Ascending aorta (tissue), 2 donors: ENCODE measurements around the gene MRC2. TPM values are rescaled to one million over a fixed set of nuclear protein-coding genes. Genes with fewer than 3 reads are reported as not detected.

Source experiments
- DNase-seq, 2 donors: peaks; one replicate each; pipeline ENCODE4 v3.0.0-alpha.2; 2019; ENCODE audit warnings: low spot score in 2 of 2
- H3K27ac ChIP-seq, 2 donors: fragments of 200-600 bp; sonication (generic); one replicate each; pipeline ENCODE4 v1.5.1; 2016 to 2017; ENCODE audit warnings: mild to moderate bottlenecking in 1 of 2
- H3K27me3 ChIP-seq: fragments of 200-600 bp; sonication (generic); one replicate; pipeline ENCODE4 v1.5.1; 2017
- H3K36me3 ChIP-seq, 2 donors: fragments of 200-600 bp; sonication (generic); one replicate each; pipeline ENCODE4 v1.5.1; 2016
- H3K4me1 ChIP-seq, 2 donors: fragments of 200-600 bp; sonication (generic); one replicate each; pipeline ENCODE4 v1.5.1; 2016 to 2017; ENCODE audit warnings: mild to moderate bottlenecking in 1 of 2
- H3K4me3 ChIP-seq, 2 donors: fragments of 200-600 bp; sonication (generic); one replicate each; pipeline ENCODE4 v1.5.1; 2016 to 2017; ENCODE audit warnings: mild to moderate bottlenecking in 1 of 2
- H3K9me3 ChIP-seq, 2 donors: fragments of 200-600 bp; sonication (generic); one replicate each; pipeline ENCODE4 v1.5.1; 2016
- CTCF ChIP-seq, 3 experiments: fragments of 200-600 bp in 2 of 3; fragments of 450-650 bp in 1 of 3; sonication (generic) in 2 of 3; IDR thresholded peaks; one replicate each; pipeline ENCODE4 v1.5.1; 2016 to 2019; ENCODE audit warnings: antibody characterized with exemption in 3 of 3, mild to moderate bottlenecking in 1 of 3, moderate library complexity in 1 of 3
- intact Hi-C: fragments of 100-400 bp; cut with DNase I; formaldehyde crosslinking; loops from one replicate; pipeline ENCODE4 v1.15.1; 2023
- total RNA-seq: library from RNA; depleted of rRNA; stranded (reverse); fragments of >200 nt; gene quantifications from one replicate; pipeline ENCODE4 v1.1.0, GENCODE V29; 2016

Gene MRC2
- total RNA-seq, 1 donor from 2014 or later, result 147 TPM

DNA sequence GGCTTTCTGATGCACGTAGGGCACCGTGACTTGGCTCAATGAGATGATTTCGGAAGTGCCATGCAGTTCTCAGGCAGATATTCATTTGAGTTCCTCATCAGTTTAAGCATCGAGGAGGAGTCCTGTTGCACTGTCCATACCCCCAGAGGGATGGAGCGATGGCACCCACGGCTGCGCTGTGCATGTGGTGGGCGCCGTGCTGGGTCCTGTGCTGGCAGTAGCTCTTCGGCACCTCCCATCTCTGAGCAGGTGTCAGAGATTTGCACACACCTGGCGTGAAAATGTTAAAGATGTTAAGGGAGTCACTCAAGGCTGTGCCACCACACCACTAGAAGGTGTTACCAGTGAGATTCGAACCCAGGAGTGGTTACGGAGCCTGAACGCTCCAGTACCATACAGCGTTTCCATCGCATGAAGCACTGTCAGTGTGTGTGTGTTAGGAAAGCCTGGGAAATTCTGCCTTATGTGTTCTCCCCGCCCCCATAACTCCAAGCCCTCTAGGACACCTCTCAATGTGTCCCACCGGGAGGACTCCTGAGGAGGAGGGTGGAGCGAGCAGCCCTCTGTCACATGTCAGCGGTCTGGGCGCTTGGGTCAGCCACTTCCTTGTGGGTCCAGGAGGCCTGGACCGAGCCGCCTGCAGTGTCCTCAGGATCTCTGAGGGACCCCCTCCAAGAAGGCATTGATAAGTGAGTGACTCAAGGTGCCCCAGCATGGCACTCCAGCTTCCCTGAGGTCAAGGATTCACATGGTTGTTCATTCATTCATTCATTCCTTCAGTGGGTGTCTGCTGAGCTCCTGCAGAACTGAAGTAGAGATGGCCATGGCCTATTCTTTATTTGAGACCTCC is 3.8 kb downstream of the MRC2 start:
- peaks cover 0 to 4% of the 10 kb centered on the region in 2 donors for H3K36me3 ChIP-seq
- intact Hi-C loops, result no loop called here
- H3K27me3 ChIP-seq, result no peaks in the 10 kb centered on the region
- H3K27ac ChIP-seq, result peak overlapping the region; percentile 83 to 98
- peaks cover 5 to 27% of the 10 kb centered on the region in 2 donors for H3K4me1 ChIP-seq
- peak in 1 of 2 donors; percentile 57 for DNase-seq
- H3K4me3 ChIP-seq, result peak overlapping the region in 1 of 2 donors; percentile 78
- H3K9me3 ChIP-seq, result no peaks in the 10 kb centered on the region
- TF ChIP-seq CTCF (IDR thresholded peaks at IDR 0.05), result no peak

DNA sequence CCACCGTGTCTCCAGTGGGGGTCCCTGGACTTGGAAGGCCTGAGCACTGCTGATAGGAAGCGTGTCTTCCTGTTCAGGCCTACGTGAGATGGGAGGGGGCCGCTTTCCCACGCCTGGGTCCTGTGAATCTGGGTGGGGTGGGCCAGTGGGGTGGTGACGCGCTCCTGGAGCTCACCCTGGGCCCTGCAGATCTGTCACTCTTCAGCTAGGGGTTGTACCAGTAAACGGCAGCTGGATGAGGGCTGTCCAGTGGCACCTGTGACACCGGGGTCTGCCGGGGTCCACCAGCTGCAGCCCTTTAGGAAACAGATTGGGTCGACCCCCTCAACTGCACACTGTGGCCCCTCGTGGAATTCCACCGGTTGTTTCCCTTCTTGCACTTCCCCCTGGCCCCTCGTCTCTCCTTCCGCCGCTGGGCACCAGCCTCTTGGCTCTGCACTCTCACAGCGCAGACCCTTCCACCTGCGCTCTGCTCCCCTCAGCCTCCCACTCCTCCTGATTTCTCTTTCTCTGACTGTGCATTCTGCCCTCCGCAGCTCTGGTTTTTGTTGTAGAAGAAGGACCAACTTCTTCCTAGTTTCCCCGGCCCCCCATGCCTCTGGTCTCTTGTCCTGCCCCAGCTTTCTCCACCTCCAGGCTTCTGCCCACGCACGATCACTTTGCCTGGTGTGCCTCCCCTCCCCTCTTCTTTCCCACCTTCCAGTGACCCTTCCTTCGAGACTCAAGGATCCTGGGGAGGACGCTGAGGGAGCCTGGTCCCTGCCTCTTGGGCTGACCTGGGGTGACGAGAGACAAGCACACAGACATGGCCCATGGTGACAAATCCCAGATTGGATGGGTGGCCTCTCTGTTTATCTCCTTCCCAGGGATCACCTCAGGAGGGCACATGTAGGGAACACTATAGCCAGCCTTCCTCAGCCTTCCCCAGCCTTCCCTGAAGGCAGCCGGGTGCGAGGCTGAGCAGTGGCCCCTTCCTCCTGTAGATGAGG is 4.8 kb downstream of the MRC2 start:
- peak overlapping the region in 1 of 2 donors; percentile 9 for H3K27ac ChIP-seq
- no peaks in the 10 kb centered on the region for H3K9me3 ChIP-seq
- no peak overlapping the region for H3K4me3 ChIP-seq
- H3K36me3 ChIP-seq, result peaks cover 0 to 4% of the 10 kb centered on the region in 2 donors
- no peaks in the 10 kb centered on the region for H3K27me3 ChIP-seq
- DNase-seq, result peak in 1 of 2 donors; percentile 57
- intact Hi-C loops, result no loop called here
- H3K4me1 ChIP-seq, result peaks cover 5 to 27% of the 10 kb centered on the region in 2 donors
- TF ChIP-seq CTCF (IDR thresholded peaks at IDR 0.05), result no peak

DNA sequence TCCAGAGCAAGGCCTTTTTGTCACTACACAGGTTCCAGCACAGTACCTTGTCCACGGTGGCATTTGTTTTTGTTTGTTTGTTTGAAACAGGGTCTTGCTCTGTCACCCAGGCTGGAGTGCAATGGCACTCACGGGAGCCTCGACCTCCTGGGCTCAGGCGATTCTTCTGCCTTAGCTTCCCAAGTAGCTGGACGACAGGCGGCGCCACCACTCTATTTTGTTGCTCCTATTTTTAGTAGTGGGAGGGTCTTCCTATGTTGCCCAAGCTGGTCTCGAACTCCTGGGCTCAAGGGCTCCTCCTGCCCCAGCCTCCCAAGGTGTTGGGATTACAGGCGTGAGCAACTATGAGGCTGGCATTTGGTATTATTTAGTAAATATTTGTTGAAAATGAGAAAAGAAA is 10.3 kb downstream of the MRC2 start:
- no peaks in the 10 kb centered on the region for H3K27me3 ChIP-seq
- TF ChIP-seq CTCF (IDR thresholded peaks at IDR 0.05), result no peak
- H3K4me1 ChIP-seq, result peaks cover 2 to 12% of the 10 kb centered on the region in 2 donors
- intact Hi-C loops, result no loop called here
- no peak for DNase-seq
- no peaks in the 10 kb centered on the region for H3K9me3 ChIP-seq
- H3K36me3 ChIP-seq, result peaks cover 0 to 4% of the 10 kb centered on the region in 2 donors
- H3K27ac ChIP-seq, result no peak overlapping the region
- no peak overlapping the region for H3K4me3 ChIP-seq

- Histone ChIP-seq H3K9me3 (no peaks in the 10 kb centered on the region), H3K27ac (no peak overlapping the region), H3K4me3 (no peak overlapping the region), H3K36me3 (no peaks in the 10 kb centered on the region), H3K4me1 (peaks cover 0 to 4% of the 10 kb centered on the region in 2 donors), H3K27me3 (no peaks in the 10 kb centered on the region)
- intact Hi-C loops, result no loop called here
- no peak for TF ChIP-seq CTCF (IDR thresholded peaks at IDR 0.05)
- DNase-seq, result no peak
Observed at GRCh38 chr17:62641153-62641552, 13.7 kb downstream of the MRC2 start.

DNA sequence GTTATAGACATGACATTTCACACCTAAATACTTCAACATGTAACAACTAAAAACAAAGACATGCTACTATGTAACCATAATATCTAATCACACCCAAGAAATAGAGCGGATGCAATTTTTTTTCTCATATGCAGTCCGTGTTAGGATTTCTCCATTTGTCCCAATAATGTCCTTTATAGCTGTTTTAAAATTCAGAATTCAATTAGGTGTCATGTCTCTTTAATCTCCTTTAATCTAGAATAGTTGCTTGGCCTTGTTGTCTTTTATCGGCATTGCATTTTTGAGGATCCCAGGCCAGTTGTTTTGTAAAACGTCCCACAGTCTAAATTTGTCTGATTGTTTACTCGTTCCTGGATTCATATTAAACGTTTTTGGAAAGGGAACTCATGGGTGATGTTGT is 14.5 kb downstream of the MRC2 start:
- H3K4me1 ChIP-seq, result peaks cover 0 to 4% of the 10 kb centered on the region in 2 donors
- no peaks in the 10 kb centered on the region for H3K9me3 ChIP-seq
- no peak overlapping the region for H3K4me3 ChIP-seq
- H3K36me3 ChIP-seq, result no peaks in the 10 kb centered on the region
- intact Hi-C loops, result no loop called here
- no peak for TF ChIP-seq CTCF (IDR thresholded peaks at IDR 0.05)
- no peak for DNase-seq
- H3K27ac ChIP-seq, result no peak overlapping the region
- no peaks in the 10 kb centered on the region for H3K27me3 ChIP-seq
